ENCODE results near the gene DUSP28.

Gene DUSP28

DNA sequence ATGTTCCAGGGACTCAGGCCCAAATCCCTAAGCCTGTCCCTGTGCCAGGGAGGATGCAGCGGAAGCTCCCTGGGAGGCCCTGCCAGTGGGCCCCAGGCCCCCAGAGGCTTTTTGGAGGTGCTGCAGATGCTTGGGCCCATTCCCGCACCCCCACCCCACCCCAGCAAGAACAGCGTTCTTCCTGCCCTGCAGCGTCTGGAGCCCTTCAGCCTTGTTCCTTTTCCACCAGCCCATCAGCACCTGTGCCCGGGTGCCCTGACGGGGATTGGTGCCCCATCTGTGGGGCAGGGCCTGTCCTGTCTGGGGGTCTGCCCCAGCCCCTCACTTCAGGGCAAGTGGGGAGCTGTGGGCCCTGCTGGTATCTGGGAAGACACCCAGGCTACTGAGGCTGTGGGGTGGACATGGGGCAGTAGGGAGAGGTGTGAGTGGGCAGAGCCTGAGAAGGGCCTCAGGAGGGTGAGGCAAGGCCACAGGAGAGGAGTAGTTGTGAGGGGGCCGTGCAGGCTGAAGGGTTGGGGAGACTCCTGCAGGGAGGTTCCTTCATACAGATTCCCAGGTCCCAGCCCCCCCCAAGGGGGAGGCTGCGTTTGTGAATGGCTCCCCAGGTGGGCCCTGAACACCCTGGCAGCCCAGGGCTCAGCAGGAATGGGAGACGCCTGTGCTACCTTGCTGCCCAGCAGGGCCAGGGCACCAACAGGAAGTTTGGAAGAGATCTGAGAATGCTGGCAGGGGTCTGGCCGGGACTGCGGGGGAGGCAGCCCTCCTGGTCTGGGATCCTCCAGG is 10.6 kb downstream of the DUSP28 start:
- Histone ChIP-seq H3K4me3 (ENCODE audit: low read length) (no peak overlapping the region), H3K9me3 (ENCODE audit: control insufficient read depth, low read length) (no peaks in the 10 kb centered on the region), H3K27me3 (replicated peaks; ENCODE audit: control insufficient read depth, insufficient read depth, low read length) (no peaks in the 10 kb centered on the region), H3K36me3 (ENCODE audit: control insufficient read depth, insufficient read depth, low read length, severe bottlenecking) (peaks cover 12% of the 10 kb centered on the region), H3K9ac (ENCODE audit: low read length) (no peak overlapping the region), H3K4me1 (ENCODE audit: control insufficient read depth, insufficient read depth, low read length) (peaks cover 28% of the 10 kb centered on the region)
- no peak for DNase-seq (ENCODE audit: low read depth)

DNA sequence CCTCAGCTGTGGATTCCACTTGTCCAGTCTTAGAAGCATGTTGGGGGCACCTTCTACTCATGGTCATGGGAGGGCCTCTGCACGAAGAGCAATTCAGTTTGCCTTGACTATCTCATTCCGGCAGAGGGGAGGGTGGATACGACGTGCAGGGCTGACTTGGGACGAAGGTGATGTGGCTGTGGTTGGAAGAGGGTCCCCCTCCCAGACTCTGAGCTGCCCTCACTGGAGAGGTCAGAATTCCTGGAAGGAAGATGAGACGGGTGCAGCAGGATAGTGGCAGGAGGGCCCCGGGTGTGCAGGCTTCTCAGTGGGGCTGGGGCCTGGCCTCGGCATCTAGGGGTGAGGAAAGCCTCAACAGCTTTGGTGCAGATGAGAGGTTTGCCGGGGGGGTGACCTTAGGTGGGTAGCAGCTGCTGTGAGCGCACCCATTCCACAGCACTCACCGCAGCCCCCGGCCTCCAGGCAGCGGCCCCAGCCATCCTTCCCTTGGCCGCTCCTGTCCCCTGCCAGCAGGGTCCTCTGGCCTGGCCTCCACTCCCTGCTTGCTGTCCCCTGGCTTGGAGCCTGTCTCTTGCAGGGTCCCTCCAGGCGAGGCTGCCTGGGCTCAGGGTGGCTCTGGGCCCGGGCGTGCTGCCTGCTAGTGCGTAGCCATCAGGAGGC is 11.3 kb downstream of the DUSP28 start:
- no peak for DNase-seq (ENCODE audit: low read depth)

DNA sequence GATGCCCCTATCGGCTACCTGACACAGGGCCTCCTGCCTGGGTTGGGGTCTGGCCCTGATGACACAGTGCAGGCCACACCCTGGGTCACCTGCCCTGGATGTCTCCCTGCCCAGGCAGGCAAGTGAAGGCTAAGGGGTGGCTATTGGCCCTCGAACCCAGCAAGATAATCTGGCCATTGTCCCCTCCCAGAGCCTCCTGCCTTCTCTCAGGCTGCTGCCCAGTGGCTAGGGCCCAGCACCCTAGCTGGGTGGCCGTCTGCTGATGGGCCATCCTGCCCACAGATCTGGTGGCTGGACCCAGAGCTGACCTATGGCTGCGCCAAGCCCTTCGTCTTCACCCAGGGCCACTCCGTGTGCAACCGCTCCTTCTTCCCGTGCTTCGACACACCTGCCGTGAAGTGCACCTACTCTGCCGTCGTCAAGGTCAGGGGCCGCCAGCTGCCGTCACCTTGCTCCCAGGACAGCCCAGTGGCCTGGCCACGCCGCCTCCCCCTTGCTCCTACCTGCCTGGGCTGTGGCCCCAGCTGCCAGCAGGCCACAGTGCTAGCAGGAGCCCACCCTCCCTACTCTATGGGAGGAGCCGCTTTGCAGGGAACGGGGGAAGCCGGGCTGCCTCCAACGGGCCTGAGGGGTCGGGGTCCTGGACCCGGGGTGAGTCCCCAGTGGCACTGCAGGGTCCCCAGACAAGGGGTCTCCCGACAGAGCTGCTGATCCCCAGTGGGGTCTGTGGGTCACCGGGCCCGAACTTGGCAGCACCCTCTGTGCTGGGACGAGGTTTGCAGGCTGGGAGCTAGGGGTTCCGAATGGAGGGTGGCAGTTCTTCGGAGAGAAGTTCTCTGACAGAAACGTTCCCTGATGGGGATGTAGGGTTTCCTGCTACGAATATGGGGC is 12.2 kb downstream of the DUSP28 start:
- Histone ChIP-seq H3K27me3 (replicated peaks; ENCODE audit: control insufficient read depth, insufficient read depth, low read length) (no peaks in the 10 kb centered on the region), H3K9ac (ENCODE audit: low read length) (no peak overlapping the region), H3K4me1 (ENCODE audit: control insufficient read depth, insufficient read depth, low read length) (peaks cover 14% of the 10 kb centered on the region), H3K4me3 (ENCODE audit: low read length) (no peak overlapping the region), H3K36me3 (ENCODE audit: control insufficient read depth, insufficient read depth, low read length, severe bottlenecking) (peaks cover 22% of the 10 kb centered on the region), H3K9me3 (ENCODE audit: control insufficient read depth, low read length) (no peaks in the 10 kb centered on the region)
- DNase-seq (ENCODE audit: low read depth) = no peak

More for the DNA sequence above, 11.3 kb downstream of the DUSP28 start:
- H3K9ac ChIP-seq (ENCODE audit: low read length) = no peak overlapping the region
- H3K9me3 ChIP-seq (ENCODE audit: control insufficient read depth, low read length) = no peaks in the 10 kb centered on the region
- no peaks in the 10 kb centered on the region for H3K27me3 ChIP-seq (replicated peaks; ENCODE audit: control insufficient read depth, insufficient read depth, low read length)
- peaks cover 16% of the 10 kb centered on the region for H3K36me3 ChIP-seq (ENCODE audit: control insufficient read depth, insufficient read depth, low read length, severe bottlenecking)
- peaks cover 23% of the 10 kb centered on the region for H3K4me1 ChIP-seq (ENCODE audit: control insufficient read depth, insufficient read depth, low read length)
- H3K4me3 ChIP-seq (ENCODE audit: low read length) = no peak overlapping the region

DNA sequence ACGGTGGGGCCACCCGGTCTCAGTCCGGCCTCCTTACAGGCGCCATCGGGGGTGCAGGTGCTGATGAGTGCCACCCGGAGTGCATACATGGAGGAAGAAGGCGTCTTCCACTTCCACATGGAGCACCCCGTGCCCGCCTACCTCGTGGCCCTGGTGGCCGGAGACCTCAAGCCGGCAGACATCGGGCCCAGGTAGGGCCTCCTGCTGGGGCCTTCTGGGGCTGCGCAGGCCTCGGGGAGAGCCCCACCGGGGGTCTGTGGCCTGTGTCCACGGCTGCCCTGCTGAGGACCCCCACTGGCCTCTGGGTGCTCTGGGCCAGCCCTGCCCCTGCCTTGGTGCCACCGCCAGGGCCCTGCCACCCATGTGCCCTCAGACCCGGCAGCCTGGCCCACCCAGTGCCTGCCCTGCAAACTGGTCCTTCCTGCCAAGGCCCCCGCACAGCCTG is 12.9 kb downstream of the DUSP28 start:
- no peaks in the 10 kb centered on the region for H3K27me3 ChIP-seq (replicated peaks; ENCODE audit: control insufficient read depth, insufficient read depth, low read length)
- no peak for DNase-seq (ENCODE audit: low read depth)
- peaks cover 12% of the 10 kb centered on the region for H3K4me1 ChIP-seq (ENCODE audit: control insufficient read depth, insufficient read depth, low read length)
- no peak overlapping the region for H3K4me3 ChIP-seq (ENCODE audit: low read length)
- no peak overlapping the region for H3K9ac ChIP-seq (ENCODE audit: low read length)
- no peaks in the 10 kb centered on the region for H3K9me3 ChIP-seq (ENCODE audit: control insufficient read depth, low read length)
- H3K36me3 ChIP-seq (ENCODE audit: control insufficient read depth, insufficient read depth, low read length, severe bottlenecking) = peaks cover 29% of the 10 kb centered on the region

DNA sequence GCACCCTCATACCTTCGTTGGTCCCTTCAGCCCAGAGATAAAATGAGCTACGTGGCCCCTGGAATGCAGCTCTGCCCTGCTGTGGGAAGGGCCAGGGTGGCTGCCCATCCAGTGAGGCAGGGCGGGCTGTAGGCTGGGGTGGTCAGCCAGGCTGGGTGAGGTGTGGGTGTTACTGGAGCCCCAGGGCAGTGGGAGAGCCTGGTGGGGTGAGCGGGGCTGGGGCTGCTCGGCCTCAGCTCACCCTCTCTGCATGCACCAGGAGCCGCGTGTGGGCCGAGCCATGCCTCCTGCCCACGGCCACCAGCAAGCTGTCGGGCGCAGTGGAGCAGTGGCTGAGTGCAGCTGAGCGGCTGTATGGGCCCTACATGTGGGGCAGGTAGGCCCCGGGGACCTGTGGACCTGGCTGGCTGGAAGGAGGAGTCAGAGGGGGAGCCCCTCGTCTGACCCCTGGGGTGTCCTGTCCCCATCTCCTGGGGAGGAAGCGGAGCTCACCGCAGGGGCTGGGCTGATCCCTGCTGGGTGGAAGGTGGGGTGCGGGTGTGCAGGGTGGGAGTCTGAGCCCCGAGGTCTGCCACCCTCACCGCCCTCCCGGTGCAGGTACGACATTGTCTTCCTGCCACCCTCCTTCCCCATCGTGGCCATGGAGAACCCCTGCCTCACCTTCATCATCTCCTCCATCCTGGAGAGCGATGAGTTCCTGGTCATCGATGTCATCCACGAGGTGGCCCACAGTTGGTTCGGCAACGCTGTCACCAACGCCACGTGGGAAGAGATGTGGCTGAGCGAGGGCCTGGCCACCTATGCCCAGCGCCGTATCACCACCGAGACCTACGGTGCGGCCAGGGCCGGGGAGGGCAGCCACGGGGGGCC is 13.6 kb downstream of the DUSP28 start:
- Histone ChIP-seq H3K4me1 (ENCODE audit: control insufficient read depth, insufficient read depth, low read length) (peaks cover 18% of the 10 kb centered on the region), H3K36me3 (ENCODE audit: control insufficient read depth, insufficient read depth, low read length, severe bottlenecking) (peaks cover 35% of the 10 kb centered on the region), H3K9me3 (ENCODE audit: control insufficient read depth, low read length) (no peaks in the 10 kb centered on the region), H3K9ac (ENCODE audit: low read length) (no peak overlapping the region), H3K4me3 (ENCODE audit: low read length) (no peak overlapping the region), H3K27me3 (replicated peaks; ENCODE audit: control insufficient read depth, insufficient read depth, low read length) (no peaks in the 10 kb centered on the region)
- no peak for DNase-seq (ENCODE audit: low read depth)

DNA sequence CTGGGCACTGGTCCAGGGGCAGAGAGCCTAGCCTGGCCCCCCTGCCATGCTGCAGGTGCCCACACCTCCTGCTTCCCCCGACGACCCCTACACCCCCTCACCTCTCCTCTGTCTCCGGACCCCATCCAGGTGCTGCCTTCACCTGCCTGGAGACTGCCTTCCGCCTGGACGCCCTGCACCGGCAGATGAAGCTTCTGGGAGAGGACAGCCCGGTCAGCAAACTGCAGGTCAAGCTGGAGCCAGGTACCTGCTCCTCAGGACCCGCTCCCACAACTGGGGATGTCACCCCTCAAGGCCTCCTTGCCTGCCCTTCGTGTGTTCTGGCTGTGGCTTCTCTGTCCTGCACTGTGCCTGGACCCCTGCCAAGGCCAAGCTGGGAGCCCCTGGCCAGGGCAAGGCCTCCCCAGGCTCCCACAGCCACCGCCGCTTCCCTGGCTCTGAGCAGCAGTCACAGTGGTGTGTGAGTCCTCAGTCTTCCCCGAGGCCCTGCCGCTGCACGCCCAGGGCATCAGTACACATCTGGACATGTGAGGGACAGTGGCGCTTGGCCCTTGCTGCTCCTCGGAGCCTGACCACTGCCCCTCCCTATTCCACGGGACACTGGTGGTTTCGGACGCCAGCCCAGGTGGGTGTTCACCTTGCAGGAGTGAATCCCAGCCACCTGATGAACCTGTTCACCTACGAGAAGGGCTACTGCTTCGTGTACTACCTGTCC is 14.4 kb downstream of the DUSP28 start:
- H3K9ac ChIP-seq (ENCODE audit: low read length) = no peak overlapping the region
- no peak overlapping the region for H3K4me3 ChIP-seq (ENCODE audit: low read length)
- peaks cover 36% of the 10 kb centered on the region for H3K36me3 ChIP-seq (ENCODE audit: control insufficient read depth, insufficient read depth, low read length, severe bottlenecking)
- H3K9me3 ChIP-seq (ENCODE audit: control insufficient read depth, low read length) = no peaks in the 10 kb centered on the region
- H3K4me1 ChIP-seq (ENCODE audit: control insufficient read depth, insufficient read depth, low read length) = peaks cover 21% of the 10 kb centered on the region
- no peaks in the 10 kb centered on the region for H3K27me3 ChIP-seq (replicated peaks; ENCODE audit: control insufficient read depth, insufficient read depth, low read length)
- no peak for DNase-seq (ENCODE audit: low read depth)

DNA sequence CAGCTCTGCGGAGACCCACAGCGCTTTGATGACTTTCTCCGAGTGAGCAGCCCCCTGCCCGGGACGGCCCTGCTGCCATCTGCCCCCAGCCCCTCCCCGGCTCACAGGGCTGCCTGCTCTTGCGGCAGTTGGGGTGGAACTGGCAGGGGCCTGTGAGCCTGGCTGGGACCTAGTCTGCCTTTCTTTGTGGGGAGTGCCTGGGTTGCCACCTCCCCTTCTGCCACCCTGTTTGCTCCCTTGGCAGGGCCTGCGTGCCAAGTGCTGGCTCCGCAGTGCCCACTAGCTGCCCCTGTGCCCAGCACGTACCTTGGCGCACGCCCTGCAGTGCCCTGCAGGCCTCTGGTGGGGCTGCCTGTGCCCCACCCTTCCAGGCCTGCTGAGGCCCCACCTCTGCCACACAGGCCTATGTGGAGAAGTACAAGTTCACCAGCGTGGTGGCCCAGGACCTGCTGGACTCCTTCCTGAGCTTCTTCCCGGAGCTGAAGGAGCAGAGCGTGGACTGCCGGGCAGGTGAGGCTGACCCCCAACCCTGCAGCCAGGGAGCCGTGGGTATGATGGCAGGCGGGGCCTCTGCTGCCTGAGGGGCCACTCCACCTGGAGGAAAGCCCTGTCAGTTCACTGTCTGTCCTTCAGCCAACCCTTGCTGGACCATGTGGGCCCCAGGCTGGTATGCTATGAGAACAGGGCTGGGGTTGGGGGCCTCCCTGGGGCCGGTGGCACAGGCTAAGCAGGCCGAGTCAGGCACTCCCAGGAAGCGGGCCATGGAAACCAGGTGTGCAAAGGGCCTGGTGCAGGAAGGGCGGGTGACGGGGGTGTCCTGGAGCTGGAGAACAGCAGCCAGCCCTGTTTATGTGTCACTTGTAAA is 15.2 kb downstream of the DUSP28 start:
- DNase-seq (ENCODE audit: low read depth) = no peak
- Histone ChIP-seq H3K4me1 (ENCODE audit: control insufficient read depth, insufficient read depth, low read length) (peaks cover 26% of the 10 kb centered on the region), H3K9ac (ENCODE audit: low read length) (no peak overlapping the region)

DNA sequence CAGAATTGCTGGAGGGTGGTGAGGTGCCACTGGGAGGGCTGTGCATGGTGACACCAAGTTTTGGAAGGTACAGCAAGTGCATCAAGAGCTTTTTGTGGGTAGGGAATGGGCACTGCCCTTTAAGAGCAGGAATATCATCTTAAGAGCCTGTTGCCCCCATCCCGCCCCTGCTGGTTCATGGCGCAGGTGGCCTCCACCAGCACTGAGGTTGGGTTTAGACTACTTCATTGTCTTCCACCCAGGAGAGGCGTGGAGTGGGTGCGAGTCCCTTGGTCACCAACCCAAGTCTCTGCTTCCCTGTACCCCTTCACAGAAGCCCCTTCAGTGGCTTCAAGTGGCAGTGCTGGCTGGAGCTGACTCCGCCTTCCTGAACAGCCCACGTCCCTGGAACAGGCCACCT is 15.9 kb downstream of the DUSP28 start:
- no peak overlapping the region for H3K4me3 ChIP-seq (ENCODE audit: low read length)
- peaks cover 36% of the 10 kb centered on the region for H3K36me3 ChIP-seq (ENCODE audit: control insufficient read depth, insufficient read depth, low read length, severe bottlenecking)
- no peaks in the 10 kb centered on the region for H3K27me3 ChIP-seq (replicated peaks; ENCODE audit: control insufficient read depth, insufficient read depth, low read length)
- no peaks in the 10 kb centered on the region for H3K9me3 ChIP-seq (ENCODE audit: control insufficient read depth, low read length)
- no peak for DNase-seq (ENCODE audit: low read depth)
- H3K4me1 ChIP-seq (ENCODE audit: control insufficient read depth, insufficient read depth, low read length) = peaks cover 31% of the 10 kb centered on the region
- no peak overlapping the region for H3K9ac ChIP-seq (ENCODE audit: low read length)

More for the DNA sequence above, 15.2 kb downstream of the DUSP28 start:
- Histone ChIP-seq H3K36me3 (ENCODE audit: control insufficient read depth, insufficient read depth, low read length, severe bottlenecking) (peaks cover 36% of the 10 kb centered on the region), H3K4me3 (ENCODE audit: low read length) (no peak overlapping the region), H3K9me3 (ENCODE audit: control insufficient read depth, low read length) (no peaks in the 10 kb centered on the region), H3K27me3 (replicated peaks; ENCODE audit: control insufficient read depth, insufficient read depth, low read length) (no peaks in the 10 kb centered on the region)

DNA sequence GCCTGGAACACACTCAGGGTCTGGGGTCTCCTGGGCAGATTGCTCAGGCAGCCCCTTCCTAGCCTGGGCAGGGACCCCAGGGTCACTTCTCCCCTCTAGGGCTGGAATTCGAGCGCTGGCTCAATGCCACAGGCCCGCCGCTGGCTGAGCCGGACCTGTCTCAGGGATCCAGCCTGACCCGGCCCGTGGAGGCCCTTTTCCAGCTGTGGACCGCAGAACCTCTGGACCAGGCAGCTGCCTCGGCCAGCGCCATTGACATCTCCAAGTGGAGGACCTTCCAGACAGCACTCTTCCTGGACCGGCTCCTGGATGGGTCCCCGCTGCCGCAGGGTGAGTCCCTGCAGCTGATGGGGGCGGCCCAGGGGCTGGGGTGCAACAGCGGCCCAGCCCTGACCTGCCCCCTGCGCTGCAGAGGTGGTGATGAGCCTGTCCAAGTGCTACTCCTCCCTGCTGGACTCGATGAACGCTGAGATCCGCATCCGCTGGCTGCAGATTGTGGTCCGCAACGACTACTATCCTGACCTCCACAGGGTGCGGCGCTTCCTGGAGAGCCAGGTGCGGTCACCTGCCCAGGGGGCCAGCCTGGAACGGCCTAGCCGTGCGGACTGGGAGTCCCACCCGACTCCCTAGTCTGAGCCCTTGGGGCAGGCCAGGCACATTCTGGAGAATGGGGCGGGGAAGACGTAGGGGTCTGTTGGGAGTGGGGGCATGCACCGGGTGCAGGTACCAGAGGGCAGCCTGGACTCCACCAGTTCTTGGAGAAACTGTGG is 16.5 kb downstream of the DUSP28 start:
- Histone ChIP-seq H3K9me3 (ENCODE audit: control insufficient read depth, low read length) (no peaks in the 10 kb centered on the region), H3K36me3 (ENCODE audit: control insufficient read depth, insufficient read depth, low read length, severe bottlenecking) (peaks cover 39% of the 10 kb centered on the region), H3K9ac (ENCODE audit: low read length) (no peak overlapping the region), H3K4me1 (ENCODE audit: control insufficient read depth, insufficient read depth, low read length) (peaks cover 31% of the 10 kb centered on the region), H3K4me3 (ENCODE audit: low read length) (no peak overlapping the region), H3K27me3 (replicated peaks; ENCODE audit: control insufficient read depth, insufficient read depth, low read length) (no peaks in the 10 kb centered on the region)
- DNase-seq (ENCODE audit: low read depth) = no peak

All from adipocyte (in vitro differentiated cells).